Measurements from ENCODE around the gene GDPGP1.

Gene GDPGP1

DNA sequence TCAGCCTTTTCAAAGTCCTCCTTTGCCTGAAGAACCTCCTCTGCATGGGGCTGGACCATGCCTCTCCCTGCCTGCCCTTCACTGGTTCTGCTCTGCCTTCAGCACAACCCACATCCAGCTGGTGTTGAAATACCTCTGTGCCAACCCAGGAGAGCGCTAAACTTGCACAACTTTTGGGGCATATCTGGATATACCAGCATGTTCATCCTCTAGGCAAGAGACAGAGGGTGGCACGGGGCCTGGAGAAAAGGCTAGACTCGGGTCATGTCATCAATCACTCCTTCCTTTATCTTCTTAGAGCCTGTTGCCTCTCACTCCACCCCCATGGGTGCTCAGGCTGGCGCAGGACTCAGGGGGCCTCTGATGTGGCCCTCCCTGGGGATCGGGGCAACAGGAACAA is 28.1 kb upstream of the GDPGP1 start:
- no peak overlapping the region for H3K27ac ChIP-seq (replicated peaks)

DNA sequence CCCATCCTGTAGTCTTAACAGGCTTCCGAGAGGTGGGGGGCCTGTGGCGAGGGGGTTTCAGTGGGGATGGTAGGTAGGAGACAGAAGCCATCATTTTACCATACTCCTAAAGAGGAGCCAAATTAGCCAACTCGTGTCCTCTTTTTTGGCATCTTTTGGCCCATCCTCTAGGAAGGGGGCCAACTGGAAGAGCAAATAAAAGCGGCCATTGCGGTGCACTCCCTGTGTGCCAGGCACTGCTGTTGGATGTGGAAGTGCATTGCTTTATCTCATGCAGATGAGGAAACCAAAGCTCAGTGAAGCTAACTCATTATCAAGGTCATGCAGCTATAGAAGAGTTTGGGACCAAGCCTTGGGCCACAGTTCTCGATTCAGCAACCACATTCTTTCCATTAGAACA is 26.8 kb upstream of the GDPGP1 start:
- H3K27ac ChIP-seq (replicated peaks) = no peak overlapping the region
- no peak for DNase-seq (ENCODE audit: low read depth in 1 of 2, low spot score in 1 of 2)

More for the DNA sequence above, 28.1 kb upstream of the GDPGP1 start:
- peak; percentile 84 to 90 for DNase-seq (ENCODE audit: low read depth in 1 of 2, low spot score in 1 of 2)
- TF ChIP-seq, protein P1, sequence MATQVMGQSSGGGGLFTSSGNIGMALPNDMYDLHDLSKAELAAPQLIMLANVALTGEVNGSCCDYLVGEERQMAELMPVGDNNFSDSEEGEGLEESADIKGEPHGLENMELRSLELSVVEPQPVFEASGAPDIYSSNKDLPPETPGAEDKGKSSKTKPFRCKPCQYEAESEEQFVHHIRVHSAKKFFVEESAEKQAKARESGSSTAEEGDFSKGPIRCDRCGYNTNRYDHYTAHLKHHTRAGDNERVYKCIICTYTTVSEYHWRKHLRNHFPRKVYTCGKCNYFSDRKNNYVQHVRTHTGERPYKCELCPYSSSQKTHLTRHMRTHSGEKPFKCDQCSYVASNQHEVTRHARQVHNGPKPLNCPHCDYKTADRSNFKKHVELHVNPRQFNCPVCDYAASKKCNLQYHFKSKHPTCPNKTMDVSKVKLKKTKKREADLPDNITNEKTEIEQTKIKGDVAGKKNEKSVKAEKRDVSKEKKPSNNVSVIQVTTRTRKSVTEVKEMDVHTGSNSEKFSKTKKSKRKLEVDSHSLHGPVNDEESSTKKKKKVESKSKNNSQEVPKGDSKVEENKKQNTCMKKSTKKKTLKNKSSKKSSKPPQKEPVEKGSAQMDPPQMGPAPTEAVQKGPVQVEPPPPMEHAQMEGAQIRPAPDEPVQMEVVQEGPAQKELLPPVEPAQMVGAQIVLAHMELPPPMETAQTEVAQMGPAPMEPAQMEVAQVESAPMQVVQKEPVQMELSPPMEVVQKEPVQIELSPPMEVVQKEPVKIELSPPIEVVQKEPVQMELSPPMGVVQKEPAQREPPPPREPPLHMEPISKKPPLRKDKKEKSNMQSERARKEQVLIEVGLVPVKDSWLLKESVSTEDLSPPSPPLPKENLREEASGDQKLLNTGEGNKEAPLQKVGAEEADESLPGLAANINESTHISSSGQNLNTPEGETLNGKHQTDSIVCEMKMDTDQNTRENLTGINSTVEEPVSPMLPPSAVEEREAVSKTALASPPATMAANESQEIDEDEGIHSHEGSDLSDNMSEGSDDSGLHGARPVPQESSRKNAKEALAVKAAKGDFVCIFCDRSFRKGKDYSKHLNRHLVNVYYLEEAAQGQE (IDR thresholded peaks at IDR 0.05; ENCODE audit: insufficient replicate concordance, low read depth) = no peak
- TF ChIP-seq, protein P2, sequence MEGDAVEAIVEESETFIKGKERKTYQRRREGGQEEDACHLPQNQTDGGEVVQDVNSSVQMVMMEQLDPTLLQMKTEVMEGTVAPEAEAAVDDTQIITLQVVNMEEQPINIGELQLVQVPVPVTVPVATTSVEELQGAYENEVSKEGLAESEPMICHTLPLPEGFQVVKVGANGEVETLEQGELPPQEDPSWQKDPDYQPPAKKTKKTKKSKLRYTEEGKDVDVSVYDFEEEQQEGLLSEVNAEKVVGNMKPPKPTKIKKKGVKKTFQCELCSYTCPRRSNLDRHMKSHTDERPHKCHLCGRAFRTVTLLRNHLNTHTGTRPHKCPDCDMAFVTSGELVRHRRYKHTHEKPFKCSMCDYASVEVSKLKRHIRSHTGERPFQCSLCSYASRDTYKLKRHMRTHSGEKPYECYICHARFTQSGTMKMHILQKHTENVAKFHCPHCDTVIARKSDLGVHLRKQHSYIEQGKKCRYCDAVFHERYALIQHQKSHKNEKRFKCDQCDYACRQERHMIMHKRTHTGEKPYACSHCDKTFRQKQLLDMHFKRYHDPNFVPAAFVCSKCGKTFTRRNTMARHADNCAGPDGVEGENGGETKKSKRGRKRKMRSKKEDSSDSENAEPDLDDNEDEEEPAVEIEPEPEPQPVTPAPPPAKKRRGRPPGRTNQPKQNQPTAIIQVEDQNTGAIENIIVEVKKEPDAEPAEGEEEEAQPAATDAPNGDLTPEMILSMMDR (IDR thresholded peaks at IDR 0.05; ENCODE audit: insufficient read depth, low read length) = no peak
- TF ChIP-seq SPI1 (IDR thresholded peaks at IDR 0.05; ENCODE audit: borderline replicate concordance, low read depth) (no peak), GABPA (IDR thresholded peaks at IDR 0.05; ENCODE audit: low read depth) (no peak), POLR2AphosphoS5 (IDR thresholded peaks at IDR 0.05; ENCODE audit: low read depth) (no peak)
- Histone ChIP-seq H3K4me3 (replicated peaks; ENCODE audit: insufficient read depth, low read length) (no peak overlapping the region), H3K27me3 (ENCODE audit: insufficient read depth, poor library complexity, severe bottlenecking) (no peaks in the 10 kb centered on the region)

DNA sequence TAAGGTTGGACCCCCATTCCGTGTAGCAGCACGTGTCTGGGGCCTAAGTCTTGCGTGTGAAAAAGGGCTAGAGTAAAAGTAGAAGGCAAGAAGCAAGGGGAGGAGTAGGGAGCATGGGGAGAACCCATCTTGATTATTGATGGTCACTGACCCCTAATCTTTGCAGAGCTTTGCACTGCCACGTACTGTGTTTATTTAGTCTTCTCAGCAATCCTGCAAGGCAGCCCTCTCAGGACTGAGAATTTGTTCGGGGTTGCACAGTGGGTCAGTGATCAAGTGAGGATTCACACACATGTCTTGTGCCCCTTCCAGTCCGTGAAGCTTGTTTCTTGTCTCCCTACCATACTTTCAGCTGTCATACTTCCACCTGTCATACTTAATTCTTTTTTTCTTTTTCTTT is 25.7 kb upstream of the GDPGP1 start:
- H3K27me3 ChIP-seq (ENCODE audit: insufficient read depth, poor library complexity, severe bottlenecking) = no peaks in the 10 kb centered on the region
- DNase-seq (ENCODE audit: low read depth in 1 of 2, low spot score in 1 of 2) = no peak
- H3K4me3 ChIP-seq (replicated peaks; ENCODE audit: insufficient read depth, low read length) = no peak overlapping the region
- H3K27ac ChIP-seq (replicated peaks) = no peak overlapping the region
- TF ChIP-seq GABPA (IDR thresholded peaks at IDR 0.05; ENCODE audit: low read depth) = no peak
- TF ChIP-seq, protein P1 (IDR thresholded peaks at IDR 0.05; ENCODE audit: insufficient replicate concordance, low read depth) = no peak
- TF ChIP-seq SPI1 (IDR thresholded peaks at IDR 0.05; ENCODE audit: borderline replicate concordance, low read depth) = no peak
- TF ChIP-seq, protein P2 (IDR thresholded peaks at IDR 0.05; ENCODE audit: insufficient read depth, low read length) = no peak
- no peak for TF ChIP-seq POLR2AphosphoS5 (IDR thresholded peaks at IDR 0.05; ENCODE audit: low read depth)

More for the DNA sequence above, 26.8 kb upstream of the GDPGP1 start:
- no peak for TF ChIP-seq GABPA (IDR thresholded peaks at IDR 0.05; ENCODE audit: low read depth)
- TF ChIP-seq POLR2AphosphoS5 (IDR thresholded peaks at IDR 0.05; ENCODE audit: low read depth) = no peak
- no peak for TF ChIP-seq SPI1 (IDR thresholded peaks at IDR 0.05; ENCODE audit: borderline replicate concordance, low read depth)
- TF ChIP-seq, protein P1 (IDR thresholded peaks at IDR 0.05; ENCODE audit: insufficient replicate concordance, low read depth) = no peak
- TF ChIP-seq, protein P2 (IDR thresholded peaks at IDR 0.05; ENCODE audit: insufficient read depth, low read length) = no peak
- no peaks in the 10 kb centered on the region for H3K27me3 ChIP-seq (ENCODE audit: insufficient read depth, poor library complexity, severe bottlenecking)
- H3K4me3 ChIP-seq (replicated peaks; ENCODE audit: insufficient read depth, low read length) = no peak overlapping the region

All from HL-60 (cell line).